ENCODE measurements around the gene SEC16A.

DNA sequence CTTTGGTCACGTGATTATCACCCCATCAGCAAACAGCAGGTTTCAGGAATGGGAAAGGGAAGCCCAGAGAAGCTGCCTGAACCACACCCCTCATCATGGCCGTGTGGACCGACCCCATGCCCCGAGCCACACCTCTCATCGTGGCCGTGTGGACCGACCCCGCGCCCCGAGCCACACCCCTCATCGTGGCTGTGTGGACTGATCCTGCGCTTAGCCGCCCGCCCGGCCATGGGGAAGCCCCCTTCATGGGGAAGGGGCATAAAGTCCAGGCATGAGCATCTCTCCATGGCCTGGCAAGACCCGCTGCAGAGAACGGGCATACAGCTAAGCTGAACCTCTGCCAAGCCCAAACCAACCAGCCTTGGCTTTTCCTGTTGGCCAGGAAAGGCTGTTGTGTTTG lies 89.3 kb downstream of the SEC16A start:
- TF ChIP-seq CTCF (IDR thresholded peaks at IDR 0.05), result no peak
- TF ChIP-seq POLR2A (IDR thresholded peaks at IDR 0.05), result no peak
